ENCODE data around the gene NDUFA3. TPM values are rescaled to one million over a fixed set of nuclear protein-coding genes. Genes with fewer than 3 reads are reported as not detected.

NDUFA3 gene
- 8.1 and 11.6 TPM in 2 replicates for total RNA-seq

GRCh38 chr19:54102421-54103169 is at the start of gene NDUFA3:
TSS of gene NDUFA3 (plus strand) at chr19:54102855. CDS start at chr19:54102879, 24 bp downstream.

GRCh38 chr19:54063350-54064116 is 39.1 kb upstream of the NDUFA3 start, which contains the start of gene VSTM1:
TSS of gene VSTM1 (minus strand) at chr19:54063897. CDS start at chr19:54063777, 120 bp downstream.

GRCh38 chr19:54081032-54081431 is 21.6 kb upstream of the NDUFA3 start, which contains the start of gene TARM1:
TSS of gene TARM1 (minus strand) at chr19:54081365. CDS start at chr19:54081340, 25 bp downstream.

DNA sequence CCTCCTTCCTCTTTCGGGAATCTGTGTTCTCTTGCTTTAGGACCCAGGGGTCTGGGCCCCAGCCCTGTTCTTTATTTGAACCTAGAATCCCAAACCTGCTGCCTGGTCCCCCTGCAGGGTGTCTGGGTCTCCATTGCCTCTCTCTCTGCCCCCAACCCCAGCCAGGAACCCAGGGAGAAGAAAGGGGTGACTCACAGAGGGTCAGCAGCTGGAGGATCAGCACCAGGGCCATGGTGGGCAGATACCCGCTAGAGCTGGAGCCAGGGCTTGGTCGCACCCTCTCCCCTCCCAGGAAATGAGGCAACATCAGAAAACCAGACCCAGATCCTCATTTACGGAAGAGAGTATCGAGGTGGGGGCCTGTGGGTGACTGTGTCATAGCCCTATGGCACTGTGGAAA is 2.1 kb upstream of the NDUFA3 start, which contains the start of gene OSCAR:
OSCAR (minus strand) TSS at position 243 of the 400 bp plus-strand sequence; CDS start at position 232, 11 bp downstream.

DNA sequence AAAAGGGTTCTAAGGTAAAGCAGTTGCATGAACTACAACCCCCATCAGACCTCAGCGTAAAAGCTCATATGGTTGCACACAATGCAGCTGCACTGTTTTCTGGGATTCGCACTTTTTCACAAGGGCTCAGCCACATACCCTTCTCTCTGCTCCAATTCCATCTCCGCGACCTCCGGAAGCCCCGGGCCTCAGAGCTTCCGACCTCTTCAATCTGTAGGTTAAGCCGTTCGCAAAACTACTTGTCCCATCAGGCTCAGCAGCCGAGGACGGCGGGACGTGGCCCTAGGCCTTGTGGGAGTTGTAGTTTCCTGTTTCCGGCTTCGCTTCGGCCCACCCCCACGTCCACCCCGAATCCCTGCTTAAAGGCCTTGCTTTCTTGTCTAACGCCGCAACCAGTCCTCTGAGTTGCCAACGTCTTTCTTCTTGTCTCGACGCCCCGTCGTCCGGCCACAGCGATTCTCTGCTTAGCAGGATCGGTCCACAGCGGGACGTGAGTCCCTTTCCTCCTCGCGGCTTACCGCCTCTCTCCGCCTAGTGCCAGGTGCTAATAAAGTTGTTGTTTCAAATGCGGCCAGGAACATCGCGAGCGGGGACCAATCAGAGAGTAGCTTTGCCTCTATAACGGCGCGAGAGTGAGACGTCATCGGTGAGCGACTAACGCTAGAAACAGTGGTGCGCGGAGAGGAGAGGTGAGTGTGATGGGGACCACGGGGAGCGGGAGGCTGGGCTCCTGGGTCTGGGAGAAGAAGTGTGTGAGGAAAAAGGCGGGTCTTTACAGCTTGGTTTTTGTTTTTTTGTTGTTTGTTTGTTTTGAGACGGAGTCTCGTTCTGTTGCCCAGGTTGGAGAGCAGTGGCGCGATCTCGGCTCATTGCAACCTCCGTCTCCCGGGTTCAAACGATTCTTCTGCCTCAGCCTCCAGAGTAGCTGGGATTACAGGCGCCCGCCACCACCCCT is 12.7 kb downstream of the NDUFA3 start, which contains the start of the genes PRPF31 and TFPT:
PRPF31 (plus strand) TSS at position 646 of the 955 bp plus-strand sequence. CDS start 2,525 bp downstream, outside the sequence.
TFPT (minus strand) TSS at position 549 of the 955 bp plus-strand sequence; CDS start at position 161, 388 bp downstream.

DNA sequence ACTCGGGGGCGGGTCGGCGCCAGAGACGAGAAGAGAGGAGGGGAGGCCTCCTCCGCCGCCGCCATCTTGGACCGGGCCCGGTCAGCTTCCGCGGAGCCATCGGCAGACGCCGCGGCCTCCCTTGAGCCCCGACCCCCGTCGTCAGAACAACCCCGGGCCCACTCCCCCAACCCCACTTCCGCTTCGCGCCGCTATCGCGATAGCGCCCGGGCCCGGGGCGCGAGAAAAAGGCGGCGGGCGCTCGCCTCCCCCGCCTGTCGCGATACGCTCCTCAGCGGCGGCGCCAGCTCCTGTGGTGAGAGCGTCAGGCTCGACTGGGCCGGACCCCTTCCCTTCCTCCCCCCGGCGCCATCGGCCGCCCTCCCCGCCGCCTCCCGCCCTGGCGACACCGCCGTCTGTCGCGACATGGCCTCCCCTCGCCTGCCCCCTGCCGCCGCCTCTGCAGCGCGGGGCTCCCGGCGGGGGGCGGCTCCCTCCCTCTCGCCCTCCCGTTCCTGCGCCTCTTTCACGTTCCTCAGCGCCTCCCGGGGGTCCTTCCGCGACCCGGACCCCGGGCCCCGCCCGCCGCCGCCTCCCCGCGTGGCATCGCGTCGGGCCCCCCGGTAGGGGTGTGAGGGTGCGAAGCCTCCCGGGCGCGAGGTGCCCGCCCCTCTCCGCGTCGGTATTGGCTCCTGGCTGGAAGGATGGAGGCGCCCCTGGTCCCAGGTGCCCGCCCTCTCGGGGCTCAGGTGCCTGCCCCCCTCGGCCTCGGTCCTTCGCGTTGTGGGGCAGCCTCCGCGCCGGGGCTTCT is 35.2 kb downstream of the NDUFA3 start, which contains the start of gene CNOT3:
CNOT3 (plus strand) TSS at position 64 of the 790 bp plus-strand sequence. CDS start 5,217 bp downstream, outside the sequence.

Other genes starting within 250 kb of the NDUFA3 start
- 27.4 and 34.5 TPM in 2 replicates for gene MYADM, start 235.0 kb upstream of the NDUFA3 start, total RNA-seq
- under 0.01 and 0.22 TPM in 2 replicates for gene PRKCG, start 220.7 kb upstream of the NDUFA3 start, total RNA-seq
- gene CACNG7, start 193.6 kb upstream of the NDUFA3 start, total RNA-seq: 0.22 and 0.66 TPM in 2 replicates
- gene CACNG8, start 139.9 kb upstream of the NDUFA3 start, total RNA-seq: 1.0 and 1.1 TPM in 2 replicates
- gene CACNG6, start 111.2 kb upstream of the NDUFA3 start, total RNA-seq: 1.0 and 1.9 TPM in 2 replicates
- gene VSTM1, start 39.0 kb upstream of the NDUFA3 start, total RNA-seq: not detected in 2 replicates
- gene TARM1, start 21.5 kb upstream of the NDUFA3 start, total RNA-seq: not detected in 2 replicates
- gene OSCAR, start 2.1 kb upstream of the NDUFA3 start, total RNA-seq: not detected in 2 replicates
- 15.9 and 19.7 TPM in 2 replicates for gene TFPT, start 12.8 kb downstream of the NDUFA3 start, total RNA-seq
- gene PRPF31, start 12.9 kb downstream of the NDUFA3 start, total RNA-seq: 51.3 and 64.7 TPM in 2 replicates
- gene CNOT3, start 34.9 kb downstream of the NDUFA3 start, total RNA-seq: 15.2 and 19.6 TPM in 2 replicates
- 4.9 and 5.1 TPM in 2 replicates for gene LENG1, start 56.9 kb downstream of the NDUFA3 start, total RNA-seq
- 0.53 TPM in 1 of 2 replicates, not detected in the other for gene TMC4, start 70.3 kb downstream of the NDUFA3 start, total RNA-seq
- 64.0 and 112 TPM in 2 replicates for gene MBOAT7, start 86.7 kb downstream of the NDUFA3 start, total RNA-seq
- 47.6 and 60.0 TPM in 2 replicates for gene TSEN34, start 88.5 kb downstream of the NDUFA3 start, total RNA-seq
- gene RPS9, start 98.0 kb downstream of the NDUFA3 start, total RNA-seq: 1,424 and 1,587 TPM in 2 replicates
- gene LILRB3, start 120.2 kb downstream of the NDUFA3 start, total RNA-seq: not detected in 2 replicates
- not detected in 2 replicates for gene LILRA6, start 139.9 kb downstream of the NDUFA3 start, total RNA-seq
- 0.07 TPM in 1 of 2 replicates, not detected in the other for gene LILRB5, start 154.4 kb downstream of the NDUFA3 start, total RNA-seq
- not detected in 2 replicates for gene LILRB2, start 178.3 kb downstream of the NDUFA3 start, total RNA-seq
- not detected in 2 replicates for gene LILRA5, start 210.3 kb downstream of the NDUFA3 start, total RNA-seq
- not detected in 2 replicates for gene LILRA4, start 236.3 kb downstream of the NDUFA3 start, total RNA-seq

Measured in thoracic aorta endothelial cell (primary cell).